Skin epidermis (tissue), 12 donors: ENCODE measurements around the gene LRRFIP2.

Experiments
- H3K27ac ChIP-seq, 21 experiments: fragments of 200-600 bp; sonication (generic) in 11 of 21; one replicate each; pipeline ENCODE4 v1.5.0; 2020; ENCODE audit warnings: mild to moderate bottlenecking in 3 of 21, inconsistent platforms in 2 of 21, moderate library complexity in 2 of 21
- H3K4me3 ChIP-seq, 7 experiments: fragments of 200-600 bp; sonication (generic) in 2 of 7; one replicate each; pipeline ENCODE4 v1.5.0; 2020; ENCODE audit warnings: inconsistent platforms in 2 of 7, mild to moderate bottlenecking in 2 of 7, moderate library complexity in 1 of 7

Gene LRRFIP2

DNA sequence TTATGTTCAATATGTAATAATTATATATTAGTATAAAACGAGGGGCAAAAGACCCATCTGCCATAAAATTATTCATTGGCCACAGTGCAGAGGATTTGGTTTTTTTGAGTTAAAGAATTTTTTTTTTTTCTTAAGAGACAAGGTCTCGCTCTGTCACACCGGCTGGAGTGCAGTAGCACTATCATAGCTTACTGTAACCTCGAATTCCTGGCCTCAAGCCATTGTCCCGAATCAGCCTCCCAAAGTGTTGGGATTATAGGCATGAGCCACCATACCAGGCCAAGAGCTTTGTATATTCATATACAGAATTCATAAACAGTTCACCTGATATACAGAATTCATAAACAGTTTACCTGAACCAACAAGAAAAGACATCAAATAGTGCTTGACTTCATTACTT is 20.2 kb upstream of the LRRFIP2 start:
- H3K27ac ChIP-seq: no peak overlapping the region
- H3K4me3 ChIP-seq: no peak overlapping the region

DNA sequence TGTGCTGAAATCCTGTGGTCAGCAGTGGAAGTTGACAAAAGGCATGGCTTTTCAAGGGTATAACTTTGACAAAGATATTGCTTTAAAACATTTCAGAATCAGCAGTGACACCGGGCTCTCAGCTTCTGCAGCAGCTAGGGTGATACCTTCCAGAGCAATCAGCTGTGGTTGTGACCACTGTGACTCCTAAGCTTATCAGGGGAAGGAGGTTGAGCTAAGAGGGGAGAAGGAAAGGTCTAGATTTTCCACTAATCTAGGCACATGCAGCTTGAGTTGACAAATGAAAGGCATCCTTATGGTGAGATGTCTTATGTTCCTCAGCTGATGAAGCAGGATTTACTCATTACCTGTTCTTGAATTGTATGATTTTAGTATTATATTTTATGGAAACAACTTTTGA is 16.3 kb upstream of the LRRFIP2 start:
- no peak overlapping the region for H3K27ac ChIP-seq

DNA sequence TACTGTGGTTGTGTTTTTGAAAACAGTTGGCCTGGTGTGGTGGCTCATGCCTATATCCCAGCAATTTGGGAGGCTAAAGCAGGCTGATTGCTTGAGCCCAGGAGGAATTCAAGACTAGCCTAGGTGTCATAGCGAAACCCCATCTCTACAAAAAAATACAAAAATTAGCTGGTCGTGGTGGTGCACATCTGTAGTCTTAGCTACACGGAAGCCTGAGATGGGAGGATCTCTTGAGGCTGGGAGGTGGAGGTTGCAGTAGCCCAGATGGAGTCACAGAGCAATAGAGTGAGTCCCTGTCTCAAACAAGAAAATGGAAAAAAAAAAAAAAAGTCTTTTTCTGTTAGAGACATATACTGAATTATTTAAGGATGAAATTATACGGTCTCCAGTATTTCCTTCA is 14.7 kb upstream of the LRRFIP2 start:
- H3K4me3 ChIP-seq: no peak overlapping the region
- H3K27ac ChIP-seq: no peak overlapping the region

More for the DNA sequence above, 16.3 kb upstream of the LRRFIP2 start:
- H3K4me3 ChIP-seq: no peak overlapping the region

DNA sequence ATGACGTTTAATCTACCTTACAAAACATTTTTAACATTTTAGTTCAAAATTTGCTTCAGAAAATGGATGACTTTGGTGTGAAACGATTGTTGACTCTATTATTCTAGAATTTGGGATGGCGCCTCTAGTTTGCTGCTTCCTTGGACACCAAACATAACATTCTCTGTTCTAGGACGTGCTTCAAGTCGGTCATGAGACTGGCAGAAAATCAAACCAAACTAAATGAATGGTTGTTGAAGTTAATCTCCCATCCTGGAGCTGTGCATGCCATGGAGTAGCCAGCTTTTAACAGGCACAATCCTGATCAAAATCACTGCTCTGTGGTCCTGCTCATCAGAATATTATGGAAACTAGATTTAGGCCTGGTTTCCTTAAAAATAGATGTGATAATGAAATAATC is 9.6 kb upstream of the LRRFIP2 start:
- H3K27ac ChIP-seq: peak overlapping the region in 18 of 21 experiments; percentile 2 to 84 (median 64)
- no peak overlapping the region for H3K4me3 ChIP-seq

DNA sequence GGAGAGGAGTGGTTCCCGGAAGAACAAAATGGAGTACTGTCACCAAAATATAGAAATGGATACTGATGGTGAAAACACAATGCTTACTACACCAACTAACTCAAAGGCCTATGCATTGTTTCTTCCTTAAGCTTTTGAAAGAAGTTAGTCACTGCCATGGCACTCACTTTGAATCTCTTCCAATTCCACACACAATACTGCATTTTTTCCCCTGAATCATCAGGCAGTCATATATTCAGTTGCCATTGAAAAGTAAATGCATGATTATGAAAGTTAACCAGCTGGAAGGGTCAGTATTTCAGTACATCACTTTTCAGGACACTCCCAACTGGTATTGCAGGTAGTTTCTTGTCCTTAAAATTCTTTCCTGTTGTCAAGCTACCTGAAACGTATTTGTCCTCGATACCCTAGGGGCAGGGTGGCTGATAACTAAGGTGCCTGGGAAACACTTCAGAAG is 9.0 kb upstream of the LRRFIP2 start:
- H3K27ac ChIP-seq: peak overlapping the region in 19 of 21 experiments; percentile 19 to 84 (median 66)
- H3K4me3 ChIP-seq: no peak overlapping the region

DNA sequence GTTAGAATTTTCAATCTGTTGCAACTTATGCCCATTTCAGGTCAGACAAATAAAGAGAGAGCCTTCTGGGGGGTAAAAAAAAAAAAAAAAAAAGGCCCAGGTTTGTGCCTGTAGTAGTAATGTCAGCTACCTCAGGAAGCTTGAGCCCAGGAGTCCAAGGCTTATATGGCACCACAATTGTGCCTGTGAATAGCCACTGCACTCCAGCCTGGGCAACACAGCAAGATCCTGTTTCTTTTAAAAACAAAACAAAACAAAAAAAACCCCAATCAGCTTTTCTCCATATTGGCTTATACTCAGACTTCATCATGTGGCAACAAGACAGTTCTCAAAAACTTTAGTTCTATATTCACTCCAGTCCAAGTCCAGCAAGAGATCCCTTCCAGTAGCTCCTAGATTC is 8.4 kb upstream of the LRRFIP2 start:
- Histone ChIP-seq H3K4me3 (no peak overlapping the region), H3K27ac (peak overlapping the region in 19 of 21 experiments; percentile 17 to 84 (median 66))

DNA sequence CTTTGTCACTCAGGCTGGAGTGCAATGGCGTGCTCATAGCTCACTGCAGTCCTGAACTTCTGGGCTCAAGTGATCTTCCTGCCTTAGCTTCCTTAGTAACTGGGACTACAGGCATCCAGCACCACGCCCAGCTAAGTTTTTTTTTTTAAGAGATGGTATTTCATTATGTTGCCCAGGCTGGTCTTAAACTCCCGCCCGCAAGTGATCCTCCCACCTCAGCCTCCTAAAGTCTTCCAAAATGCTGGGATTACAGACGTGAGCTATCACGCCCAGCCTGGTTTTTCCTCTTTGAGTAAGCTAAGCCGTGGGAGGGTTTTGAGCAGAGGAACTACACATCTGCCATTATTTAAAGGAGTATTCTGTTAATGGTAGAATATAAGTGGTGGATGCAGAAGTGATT is 7.4 kb upstream of the LRRFIP2 start:
- peak overlapping the region in 17 of 21 experiments; percentile 2 to 84 (median 58) for H3K27ac ChIP-seq

DNA sequence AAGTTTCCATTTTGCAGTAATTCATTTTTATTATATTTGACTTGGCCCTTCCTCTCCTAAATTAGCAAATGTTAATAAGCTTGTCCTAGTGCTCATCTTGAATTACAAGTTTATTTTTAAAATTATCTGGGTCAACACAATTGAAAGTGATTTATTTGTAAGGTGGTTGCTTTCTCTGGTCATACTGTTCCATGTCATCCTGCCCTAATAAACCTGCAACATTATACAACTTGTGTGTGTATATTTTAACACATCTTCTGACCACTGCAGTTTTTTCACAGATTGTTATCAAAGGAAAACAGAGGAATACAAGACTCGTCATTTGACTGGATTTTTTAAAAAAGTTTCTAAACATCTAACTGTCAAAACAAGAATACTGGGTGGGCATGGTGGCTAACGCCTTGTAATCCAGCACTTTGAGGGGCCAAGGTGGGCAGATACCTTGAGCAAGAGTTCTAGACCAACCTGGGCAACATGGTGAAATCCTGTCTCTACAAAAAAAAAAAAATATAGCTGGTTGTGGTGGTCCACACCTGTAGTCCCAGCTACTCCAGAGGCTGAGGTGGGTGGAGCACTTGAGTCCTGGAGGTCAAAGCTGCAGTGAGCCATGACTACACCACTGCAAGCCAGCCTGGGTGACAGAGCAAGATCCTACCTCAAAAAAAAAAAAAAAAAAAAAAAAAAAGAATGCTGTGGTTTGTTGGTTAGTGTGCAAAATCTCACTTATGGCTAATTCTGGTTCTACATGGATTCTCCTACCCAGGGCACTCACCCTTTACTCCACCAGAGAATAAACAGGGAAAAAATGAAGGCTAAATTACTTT is 5.0 kb upstream of the LRRFIP2 start:
- Histone ChIP-seq H3K4me3 (no peak overlapping the region), H3K27ac (no peak overlapping the region)

More for the DNA sequence above, 7.4 kb upstream of the LRRFIP2 start:
- no peak overlapping the region for H3K4me3 ChIP-seq

DNA sequence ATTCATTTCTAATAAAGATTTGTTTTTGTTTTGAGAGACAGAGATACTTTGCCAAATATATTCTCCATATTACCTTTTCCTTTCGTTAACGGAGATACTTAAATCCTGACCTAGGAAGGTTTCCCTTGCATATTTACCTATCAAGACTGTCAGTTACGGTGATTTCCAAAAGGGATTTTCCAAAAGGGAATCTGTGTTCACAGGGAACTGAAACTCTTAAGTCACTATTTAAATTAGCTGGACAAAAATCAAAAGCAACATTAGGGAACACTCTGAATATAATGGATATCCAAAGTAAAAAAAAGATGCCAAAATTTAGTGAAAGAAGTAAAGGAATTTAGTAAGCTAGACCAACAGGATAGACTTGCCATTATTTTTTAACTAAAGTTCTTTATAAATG is 576 bp downstream of the LRRFIP2 start:
- Histone ChIP-seq H3K27ac (peak overlapping the region in 13 of 21 experiments; percentile 6 to 99 (median 58)), H3K4me3 (peak overlapping the region in 2 of 7 experiments; percentile 95 to 99)

DNA sequence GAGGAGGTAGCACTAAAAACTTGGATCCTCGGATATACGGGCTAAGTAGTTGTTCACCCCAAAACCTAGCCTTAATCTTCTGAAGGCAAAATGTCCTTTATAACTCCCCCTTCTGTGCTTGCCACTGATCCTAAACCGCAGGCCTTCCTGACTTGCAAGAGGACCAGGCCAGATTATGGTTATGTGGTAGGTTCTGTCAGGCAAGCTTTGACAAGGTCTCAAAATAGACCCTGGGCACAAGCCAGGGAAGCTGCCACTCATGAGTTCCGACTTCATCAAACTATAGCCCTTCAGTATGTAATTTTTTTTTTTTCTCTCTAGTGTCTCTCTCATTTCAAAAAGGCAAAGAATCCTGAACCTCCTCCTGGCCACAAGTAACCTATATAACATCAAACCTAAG is 3.2 kb downstream of the LRRFIP2 start:
- H3K27ac ChIP-seq: peak overlapping the region in 2 of 21 experiments; percentile 9 to 49
- H3K4me3 ChIP-seq: no peak overlapping the region

DNA sequence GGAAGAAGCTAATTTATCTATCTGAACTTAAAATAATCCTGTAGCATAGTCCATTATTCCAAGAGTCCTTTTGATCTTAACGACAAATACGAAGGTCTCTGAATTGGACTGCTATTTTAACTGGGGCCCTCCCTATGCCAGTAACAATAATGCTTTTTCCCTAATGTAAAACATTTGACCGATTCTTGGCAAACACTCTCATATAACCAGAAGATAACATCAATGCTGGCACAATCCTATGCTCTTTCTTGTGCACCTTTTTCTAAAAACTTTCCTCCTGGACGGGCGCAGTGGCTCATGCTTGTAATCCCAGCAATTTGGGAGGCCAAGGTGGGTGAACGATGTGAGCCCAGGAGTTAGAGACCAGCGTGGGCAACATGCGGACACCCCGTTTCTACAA is 3.9 kb downstream of the LRRFIP2 start:
- Histone ChIP-seq H3K27ac (peak overlapping the region in 2 of 21 experiments; percentile 9 to 49), H3K4me3 (no peak overlapping the region)

DNA sequence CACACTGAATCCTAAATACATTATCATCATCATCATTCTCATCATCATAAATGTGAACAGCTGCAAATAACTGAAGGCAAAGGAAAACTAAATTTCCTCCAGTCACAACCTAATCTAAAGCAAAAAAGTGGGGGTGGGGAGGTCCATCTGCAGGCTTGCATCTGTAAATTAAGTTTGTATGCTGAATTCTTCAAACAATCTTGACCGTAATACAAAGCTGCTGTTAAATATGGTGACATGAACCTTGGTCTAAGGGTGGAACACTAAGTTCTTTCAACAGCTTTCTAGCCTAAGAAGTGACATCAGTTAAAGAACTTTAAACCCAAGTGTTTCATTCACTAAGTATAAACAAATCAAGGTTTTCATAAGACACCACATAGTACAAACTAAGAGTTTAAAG is 4.3 kb downstream of the LRRFIP2 start:
- H3K27ac ChIP-seq: no peak overlapping the region
- H3K4me3 ChIP-seq: no peak overlapping the region

DNA sequence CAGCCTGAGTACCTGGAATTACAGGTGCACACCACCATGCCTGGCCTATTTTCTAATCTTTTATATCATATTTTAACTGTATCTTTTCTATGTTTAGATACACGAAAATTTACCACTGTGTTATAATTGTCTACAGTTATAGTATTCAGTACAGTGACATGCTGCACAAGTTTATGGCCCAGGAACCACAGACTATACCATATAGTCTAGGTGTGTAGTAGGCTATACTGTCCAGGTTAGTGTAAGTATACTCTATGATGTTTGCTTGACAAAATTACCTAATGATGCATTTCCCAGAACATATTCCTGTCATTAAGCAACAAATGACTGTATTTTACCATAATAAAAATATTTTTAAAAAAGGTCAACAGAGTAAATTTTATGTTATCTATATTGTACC is 5.5 kb downstream of the LRRFIP2 start:
- H3K4me3 ChIP-seq: no peak overlapping the region
- H3K27ac ChIP-seq: no peak overlapping the region

DNA sequence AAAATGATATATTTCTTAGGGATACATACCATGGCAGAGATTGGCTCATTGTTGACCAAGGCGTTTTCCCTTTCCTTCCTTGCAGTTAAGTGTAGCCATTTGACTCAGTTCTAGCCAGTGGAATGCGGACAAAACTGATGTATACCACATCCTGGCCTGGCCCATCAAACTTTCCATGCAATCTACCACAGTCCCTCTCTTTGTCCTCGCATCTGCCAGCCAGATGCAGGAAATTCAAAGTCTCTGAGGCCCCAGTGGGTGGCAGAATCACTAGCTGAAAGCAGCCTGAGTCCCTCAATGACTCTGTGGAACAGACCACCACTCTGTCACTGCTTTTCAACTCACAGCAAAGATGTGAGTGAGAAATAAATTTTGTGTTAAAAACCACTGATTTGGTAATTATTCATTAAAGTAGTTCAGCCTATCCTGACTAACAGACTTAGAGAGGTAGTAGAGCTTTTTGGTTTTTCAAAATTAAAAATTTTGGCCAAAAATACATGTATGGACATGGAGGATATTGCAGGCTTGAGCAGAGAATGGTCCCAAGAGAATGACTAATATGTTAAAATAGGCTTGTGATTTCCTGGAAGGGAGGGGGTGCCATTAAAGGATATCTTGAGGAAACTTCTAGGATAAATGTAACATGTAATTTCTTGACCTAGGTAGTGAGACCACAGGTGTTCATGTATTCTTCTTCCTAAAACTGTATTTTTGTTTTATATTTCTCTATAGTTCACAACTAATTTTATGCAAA is 10.9 kb downstream of the LRRFIP2 start:
- no peak overlapping the region for H3K4me3 ChIP-seq
- peak overlapping the region in 10 of 21 experiments; percentile 20 to 67 (median 48) for H3K27ac ChIP-seq

DNA sequence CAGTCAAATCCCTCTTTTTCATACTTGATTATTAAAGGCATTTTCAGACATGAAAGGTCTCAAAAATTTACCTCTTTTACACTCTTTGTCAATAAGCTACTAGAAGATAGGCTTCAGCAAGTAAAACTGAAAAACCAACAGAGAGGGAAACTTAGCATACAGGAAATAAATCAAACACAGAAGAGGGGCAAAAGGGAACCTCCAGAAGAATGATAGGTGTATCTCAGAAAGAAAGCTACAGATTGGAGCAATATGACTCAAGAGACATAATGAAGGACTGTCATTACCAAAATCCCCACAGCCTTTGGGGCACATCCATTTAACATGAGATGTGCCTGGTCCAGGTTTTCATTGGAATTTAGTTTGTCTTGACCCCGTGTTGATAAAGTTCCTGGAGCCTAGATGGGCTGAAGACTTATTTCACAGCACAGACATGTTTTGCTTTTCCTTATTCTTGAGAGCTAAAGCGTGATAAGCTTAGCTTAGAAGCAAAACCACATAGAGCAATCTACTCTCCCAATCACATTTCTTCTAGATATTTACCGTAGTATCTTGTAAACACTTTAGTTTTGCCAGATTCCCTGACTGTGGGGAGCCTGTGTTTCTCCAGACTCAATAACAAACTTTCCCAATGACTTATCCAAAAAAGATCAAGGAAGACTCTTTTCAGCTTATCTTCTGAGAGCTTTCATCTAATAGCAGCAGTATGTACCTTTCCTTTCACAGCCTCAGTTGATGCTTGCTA is 11.7 kb downstream of the LRRFIP2 start:
- no peak overlapping the region for H3K4me3 ChIP-seq
- peak overlapping the region in 11 of 21 experiments; percentile 4 to 67 (median 39) for H3K27ac ChIP-seq

DNA sequence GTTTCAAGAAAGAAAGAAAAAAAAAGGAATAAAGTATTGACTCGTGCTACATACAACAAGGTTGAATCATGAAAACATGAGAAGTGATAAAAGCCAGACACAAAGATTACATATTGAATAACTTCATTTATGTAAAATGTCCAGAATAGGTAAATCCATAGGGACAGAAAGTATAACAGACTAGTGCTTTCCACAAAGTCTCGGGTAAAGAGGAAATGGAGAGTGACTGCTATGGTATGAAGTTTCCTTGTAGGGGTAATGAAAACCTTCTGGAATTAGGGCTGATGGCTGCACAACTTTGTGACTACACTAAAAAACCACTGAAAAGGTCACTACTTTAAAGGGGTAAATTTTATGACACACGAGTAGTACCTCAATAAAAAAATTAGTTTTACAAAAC is 13.0 kb downstream of the LRRFIP2 start:
- Histone ChIP-seq H3K4me3 (no peak overlapping the region), H3K27ac (no peak overlapping the region)

DNA sequence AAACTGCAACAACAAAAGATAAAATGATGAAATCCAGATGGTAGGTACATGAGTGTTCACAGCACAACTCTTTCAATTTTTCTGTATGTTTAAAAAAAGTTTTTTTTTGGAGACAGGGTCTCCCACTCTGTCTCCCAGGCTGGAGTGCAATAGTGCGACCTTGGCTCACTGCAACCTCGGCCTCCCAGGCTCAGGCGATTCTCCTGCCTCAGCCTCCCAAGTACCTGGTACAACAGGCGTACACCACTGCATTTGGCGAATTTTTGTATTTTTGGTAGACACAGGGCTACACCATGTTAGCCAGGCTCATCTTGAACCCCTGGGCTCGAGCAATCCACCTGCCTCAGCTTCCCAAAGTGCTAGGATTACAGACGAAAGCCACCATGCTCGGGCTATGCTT is 18.6 kb downstream of the LRRFIP2 start:
- Histone ChIP-seq H3K4me3 (no peak overlapping the region), H3K27ac (no peak overlapping the region)

DNA sequence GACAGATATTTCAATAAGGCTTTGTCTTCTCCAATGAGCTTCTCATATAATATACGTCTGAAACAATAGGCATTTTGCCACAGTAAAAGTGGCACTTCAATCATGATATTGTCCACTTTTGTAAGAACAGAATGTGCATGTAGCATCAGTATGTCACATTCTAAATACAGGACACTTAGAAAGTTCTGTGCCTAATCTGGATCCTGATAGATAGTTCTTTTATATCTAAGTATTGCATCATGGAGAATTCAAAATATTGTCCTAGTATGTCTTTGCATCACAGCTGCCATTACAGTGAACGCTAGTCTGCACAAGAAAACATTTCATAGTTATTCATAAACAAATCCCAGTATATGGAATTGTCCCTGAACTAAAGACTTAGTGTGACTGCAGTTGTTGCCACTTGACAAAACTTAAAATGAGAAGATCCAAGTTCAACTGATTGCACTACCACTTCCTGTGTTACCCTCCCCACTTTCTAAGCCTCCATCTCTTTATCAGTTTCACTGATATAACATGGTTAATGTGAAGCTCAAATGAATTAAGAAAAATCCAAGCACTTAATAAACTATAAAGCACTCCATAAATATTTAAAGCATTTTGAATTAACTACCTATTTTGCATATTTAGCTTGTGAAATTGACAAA is 19.6 kb downstream of the LRRFIP2 start:
- Histone ChIP-seq H3K4me3 (no peak overlapping the region), H3K27ac (no peak overlapping the region)

DNA sequence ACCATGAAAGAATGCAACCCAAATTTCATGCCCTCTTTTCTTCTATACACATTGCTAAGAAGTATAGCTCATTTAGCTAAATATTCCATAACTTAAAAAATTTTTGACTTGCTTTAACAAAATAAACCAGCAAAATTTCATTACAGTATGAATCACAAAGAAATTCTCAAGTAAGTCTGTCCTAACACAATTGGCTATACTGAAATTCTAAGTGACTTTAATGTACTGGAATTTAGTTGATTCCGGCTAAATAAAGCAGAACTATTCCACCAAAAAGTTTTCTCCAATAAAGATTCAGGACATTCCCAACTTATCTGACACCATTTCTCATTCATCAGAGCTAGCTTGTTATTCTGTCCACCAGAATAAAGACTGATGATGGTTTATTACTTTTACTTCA is 23.8 kb downstream of the LRRFIP2 start:
- H3K27ac ChIP-seq: no peak overlapping the region
- H3K4me3 ChIP-seq: no peak overlapping the region

DNA sequence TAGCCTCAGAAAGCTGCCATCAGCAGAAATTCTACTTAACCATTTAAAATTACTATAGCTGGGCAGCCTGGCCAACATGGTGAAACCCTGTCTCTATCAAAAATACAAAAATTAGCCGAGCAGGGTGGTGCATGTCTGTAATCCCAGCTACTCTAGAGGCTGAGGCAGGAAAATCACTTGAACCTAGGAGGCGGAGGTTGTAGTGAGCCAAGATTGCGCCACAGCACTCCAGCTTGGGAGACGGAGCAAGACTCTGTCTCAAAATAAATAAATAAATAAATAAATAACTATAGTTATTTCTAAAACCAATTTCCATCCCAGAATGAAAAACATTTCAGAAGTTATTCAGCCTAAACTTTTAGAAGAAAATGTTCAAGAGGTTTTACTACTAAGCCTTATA is 25.1 kb downstream of the LRRFIP2 start:
- Histone ChIP-seq H3K4me3 (no peak overlapping the region), H3K27ac (no peak overlapping the region)
